OCI-LY1 (cell line): ENCODE data around the gene IGFBP1.
"Not testable (repeated sequence)": the region's sequence is repeated elsewhere in the genome, so short reads cannot be mapped to it uniquely, and the experiment has no call there.

ENCODE experiments used
- H2AFZ ChIP-seq: fragments of 200-600 bp; sonication (generic), shearing (Covaris generic); 2 replicates; pipeline ENCODE4 v1.6.0; 2014; ENCODE audit warnings: antibody characterized with exemption, mild to moderate bottlenecking, low read length
- H3F3A ChIP-seq: fragments of 200-600 bp; sonication (generic), shearing (Covaris generic); 2 replicates; pipeline ENCODE4 v1.6.0; 2014; ENCODE audit warnings: mild to moderate bottlenecking, antibody characterized with exemption, low read length, moderate library complexity; ENCODE audit not compliant: insufficient read depth
- H3K27ac ChIP-seq: fragments of 200-600 bp; sonication (generic); 2 replicates; pipeline ENCODE4 v1.5.1; 2014; ENCODE audit warnings: low read length, mixed run types, mild to moderate bottlenecking, low read depth; ENCODE audit not compliant: poor library complexity, severe bottlenecking
- H3K27me3 ChIP-seq: fragments of 200-600 bp; sonication (generic); 2 replicates; pipeline ENCODE4 v1.6.0; 2014; ENCODE audit warnings: antibody characterized with exemption, mild to moderate bottlenecking, low read length, moderate library complexity; ENCODE audit not compliant: insufficient read depth
- H3K36me3 ChIP-seq: fragments of 200-600 bp; sonication (generic); 2 replicates; pipeline ENCODE4 v1.6.1; 2014; ENCODE audit warnings: mild to moderate bottlenecking, antibody characterized with exemption, low read length, moderate library complexity, mixed read lengths; ENCODE audit not compliant: insufficient read depth
- H3K4me1 ChIP-seq: fragments of 200-600 bp; sonication (generic); 2 replicates; pipeline ENCODE4 v1.5.1; 2014; ENCODE audit warnings: mild to moderate bottlenecking, low read length, moderate library complexity; ENCODE audit not compliant: insufficient read depth, severe bottlenecking
- H3K4me2 ChIP-seq: fragments of 200-600 bp; sonication (generic), shearing (Covaris generic); 2 replicates; pipeline ENCODE4 v1.6.1; 2014; ENCODE audit warnings: low read length
- H3K4me3 ChIP-seq: fragments of 200-600 bp; sonication (generic); 2 replicates; pipeline ENCODE4 v1.5.1; 2014; ENCODE audit warnings: low read length, low read depth, mild to moderate bottlenecking, mixed read lengths; ENCODE audit not compliant: poor library complexity, severe bottlenecking
- H3K79me2 ChIP-seq: fragments of 200-600 bp; shearing (Covaris generic); 2 replicates; pipeline ENCODE4 v1.6.1; 2016; ENCODE audit warnings: mixed run types, low read length, mixed read lengths; ENCODE audit not compliant: insufficient read depth
- H3K9ac ChIP-seq: fragments of 200-600 bp; sonication (generic), shearing (Covaris generic); 2 replicates; pipeline ENCODE4 v1.6.1; 2014; ENCODE audit warnings: mild to moderate bottlenecking, low read length, mixed read lengths
- H3K9me2 ChIP-seq: fragments of 200-600 bp; sonication (generic), shearing (Covaris generic); 2 replicates; pipeline ENCODE4 v1.6.1; 2014; ENCODE audit warnings: low read depth, mild to moderate bottlenecking, low read length, mixed read lengths
- H3K9me3 ChIP-seq: fragments of 200-600 bp; shearing (Covaris generic); 2 replicates; pipeline ENCODE4 v1.6.1; 2014; ENCODE audit warnings: low read length, mixed read lengths
- H4K20me1 ChIP-seq: fragments of 200-600 bp; sonication (generic), shearing (Covaris generic); 2 replicates; pipeline ENCODE4 v1.6.0; 2016; ENCODE audit warnings: mild to moderate bottlenecking, low read length; ENCODE audit not compliant: insufficient read depth
- CTCF ChIP-seq: fragments of 200-600 bp; sonication (generic), shearing (Covaris generic); IDR thresholded peaks from 2 replicates; pipeline ENCODE4 v1.5.1; 2017; ENCODE audit warnings: mild to moderate bottlenecking, antibody characterized with exemption, low read length, moderate library complexity, mixed read lengths
- EZH2 ChIP-seq: fragments of 200-600 bp; sonication (generic), shearing (Covaris generic); IDR thresholded peaks from 2 replicates; pipeline ENCODE4 v1.8.0; 2017; ENCODE audit warnings: borderline replicate concordance, mixed run types, mild to moderate bottlenecking, antibody characterized with exemption, low read length, moderate library complexity, mixed read lengths

The IGFBP1 gene

GRCh38 chr7:45939574-45939973 lies 51.3 kb downstream of the IGFBP1 start:
- Histone ChIP-seq H2AFZ (no peak overlapping the region), H3K36me3 (no peaks in the 10 kb centered on the region), H3K27ac (no peak overlapping the region), H3K9me2 (no peaks in the 10 kb centered on the region), H4K20me1 (no peaks in the 10 kb centered on the region), H3K27me3 (no peaks in the 10 kb centered on the region), H3K4me3 (no peak overlapping the region), H3K79me2 (no peaks in the 10 kb centered on the region), H3F3A (no peaks in the 10 kb centered on the region), H3K4me1 (no peaks in the 10 kb centered on the region), H3K4me2 (no peak overlapping the region), H3K9me3 (no peaks in the 10 kb centered on the region), H3K9ac (no peak overlapping the region)
- no peak for TF ChIP-seq CTCF
- no peak for TF ChIP-seq EZH2

- H3K9ac ChIP-seq, H4K20me1 ChIP-seq, H3K4me3 ChIP-seq, H3K79me2 ChIP-seq, H3K27ac ChIP-seq, H3K9me2 ChIP-seq, H3K4me1 ChIP-seq, H3K36me3 ChIP-seq, H2AFZ ChIP-seq, H3K9me3 ChIP-seq, H3F3A ChIP-seq, H3K4me2 ChIP-seq, H3K27me3 ChIP-seq: not testable (repeated sequence)
These were observed 52.0 kb downstream of the IGFBP1 start for GRCh38 chr7:45940237-45940781.

GRCh38 chr7:45940939-45941338 lies 52.7 kb downstream of the IGFBP1 start:
- TF ChIP-seq EZH2 (no peak), CTCF (no peak)

More at GRCh38 chr7:45940939-45941338, 52.7 kb downstream of the IGFBP1 start:
- Histone ChIP-seq H3K4me2 (no peak overlapping the region), H2AFZ (no peak overlapping the region), H3K27ac (no peak overlapping the region), H4K20me1 (no peaks in the 10 kb centered on the region), H3K4me3 (no peak overlapping the region), H3K9ac (no peak overlapping the region), H3K4me1 (no peaks in the 10 kb centered on the region), H3K36me3 (no peaks in the 10 kb centered on the region), H3K9me3 (no peaks in the 10 kb centered on the region), H3F3A (no peaks in the 10 kb centered on the region), H3K79me2 (no peaks in the 10 kb centered on the region), H3K9me2 (no peaks in the 10 kb centered on the region), H3K27me3 (no peaks in the 10 kb centered on the region)
